ENCODE measurements around the gene CCDC32. TPM values are rescaled to one million over a fixed set of nuclear protein-coding genes. Genes with fewer than 3 reads are reported as not detected.

Gene CCDC32
- total RNA-seq, 1 experiment from 2014 or later: 12.8 TPM

- TF ChIP-seq E2F1 (CRISPR knock-in tag; IDR thresholded peaks at IDR 0.05) (no peak), NFYB (CRISPR knock-in tag; conservative IDR thresholded peaks at IDR 0.05; ENCODE audit: low read depth) (no peak), NR3C1 (CRISPR knock-in tag; conservative IDR thresholded peaks at IDR 0.05; ENCODE audit: low read depth) (no peak)
These were observed 53.2 kb downstream of the CCDC32 start (continued) for GRCh38 chr15:40511472-40512133.

GRCh38 chr15:40511093-40511471 is 53.8 kb downstream of the CCDC32 start:
- CTCF ChIA-PET: interaction anchor here (1.0 to 1.5 kb wide), 2 partner anchors 9 to 72 kb away, joined by 3 read pairs; no protein-coding TSS in a partner anchor
- no peak for TF ChIP-seq ZBTB21 (CRISPR knock-in tag; IDR thresholded peaks at IDR 0.05; ENCODE audit: borderline replicate concordance)
- no peak for TF ChIP-seq NFE2L1 (CRISPR knock-in tag; IDR thresholded peaks at IDR 0.05)
- TF ChIP-seq CBFB (CRISPR knock-in tag; IDR thresholded peaks at IDR 0.05; ENCODE audit: low read depth): no peak
- TF ChIP-seq ZNF121 (CRISPR knock-in tag; IDR thresholded peaks at IDR 0.05): no peak
- no peak for TF ChIP-seq ZNF219 (CRISPR knock-in tag; IDR thresholded peaks at IDR 0.05; ENCODE audit: borderline replicate concordance)
- TF ChIP-seq PRDM15 (CRISPR knock-in tag; IDR thresholded peaks at IDR 0.05): no peak
- TF ChIP-seq FOXJ3 (CRISPR knock-in tag; IDR thresholded peaks at IDR 0.05; ENCODE audit: borderline replicate concordance): no peak
- TF ChIP-seq NR1H2 (CRISPR knock-in tag; IDR thresholded peaks at IDR 0.05): no peak
- no peak for TF ChIP-seq EMX1 (CRISPR knock-in tag; IDR thresholded peaks at IDR 0.05)
- TF ChIP-seq TEAD4 (CRISPR knock-in tag; IDR thresholded peaks at IDR 0.05): no peak
- no peak for TF ChIP-seq MAX (CRISPR knock-in tag; IDR thresholded peaks at IDR 0.05)
- no peak for TF ChIP-seq E2F4 (CRISPR knock-in tag; IDR thresholded peaks at IDR 0.05; ENCODE audit: borderline replicate concordance, low read depth)
- no peak for TF ChIP-seq ATF3 (CRISPR knock-in tag; conservative IDR thresholded peaks at IDR 0.05)
- TF ChIP-seq ZNF232 (CRISPR knock-in tag; IDR thresholded peaks at IDR 0.05): no peak
- TF ChIP-seq ZSCAN18 (CRISPR knock-in tag; IDR thresholded peaks at IDR 0.05): no peak
- TF ChIP-seq NFYB (CRISPR knock-in tag; conservative IDR thresholded peaks at IDR 0.05; ENCODE audit: low read depth): no peak
- TF ChIP-seq ELF4 (CRISPR knock-in tag; IDR thresholded peaks at IDR 0.05; ENCODE audit: low read depth): no peak
- no peak for TF ChIP-seq ATF2 (CRISPR knock-in tag; IDR thresholded peaks at IDR 0.05; ENCODE audit: borderline replicate concordance, low read depth)
- no peak for TF ChIP-seq ERG (CRISPR knock-in tag; IDR thresholded peaks at IDR 0.05)
- no peak for TF ChIP-seq PRRX2 (CRISPR knock-in tag; IDR thresholded peaks at IDR 0.05)
- Mint-ChIP-seq H3K9me3 (no peaks in the 10 kb centered on the region), H3K4me3 (peak overlapping the region; percentile 85), H3K27ac (no peak overlapping the region), H3K36me3 (no peaks in the 10 kb centered on the region), H3K4me1 (peaks cover 22% of the 10 kb centered on the region), H3K27me3 (ENCODE audit: low read depth) (peaks cover 63% of the 10 kb centered on the region)
- DNase-seq (ENCODE audit: low spot score) (no peak), ATAC-seq (no peak)
- POLR2A ChIA-PET: no interaction called here
